Activated T-cell treated with anti-CD3 and anti-CD28 coated beads for 48 hours (primary cell): ENCODE results near the gene THSD8.

Experiments
- DNase-seq: peaks from one replicate; pipeline ENCODE4 v3.0.0-alpha.2; 2020; ENCODE audit warnings: low read depth

THSD8 gene

GRCh38 chr19:12779162-12779993, 22.5 kb upstream of the THSD8 start:
- DNase-seq = no peak

- no peak for DNase-seq
Measured at GRCh38 chr19:12782174-12782423, 19.8 kb upstream of the THSD8 start.

GRCh38 chr19:12782424-12783290, 19.2 kb upstream of the THSD8 start:
- DNase-seq = peak; percentile 89

GRCh38 chr19:12783291-12783848, 18.5 kb upstream of the THSD8 start:
- DNase-seq = no peak

GRCh38 chr19:12783849-12784393, 17.9 kb upstream of the THSD8 start:
- DNase-seq = no peak

- DNase-seq = no peak
Measured at GRCh38 chr19:12784394-12784870, 17.4 kb upstream of the THSD8 start.

GRCh38 chr19:12784871-12785430, 16.9 kb upstream of the THSD8 start:
- DNase-seq = no peak

- DNase-seq = no peak
Measured at GRCh38 chr19:12785431-12786031, 16.3 kb upstream of the THSD8 start.

- no peak for DNase-seq
Measured at GRCh38 chr19:12786141-12786870, 15.6 kb upstream of the THSD8 start.

GRCh38 chr19:12786952-12787351, 14.9 kb upstream of the THSD8 start:
- no peak for DNase-seq

- no peak for DNase-seq
Measured at GRCh38 chr19:12787458-12787857, 14.4 kb upstream of the THSD8 start.

GRCh38 chr19:12788042-12788681, 13.7 kb upstream of the THSD8 start:
- no peak for DNase-seq

- no peak for DNase-seq
Measured at GRCh38 chr19:12788682-12789097, 13.2 kb upstream of the THSD8 start.

GRCh38 chr19:12789098-12789903, 12.6 kb upstream of the THSD8 start:
- DNase-seq = no peak

- DNase-seq = peak; percentile 98
Measured at GRCh38 chr19:12789904-12790619, 11.8 kb upstream of the THSD8 start.

GRCh38 chr19:12790628-12791344, 11.1 kb upstream of the THSD8 start:
- DNase-seq = no peak

- peak; percentile 97 for DNase-seq
Measured at GRCh38 chr19:12791345-12792050, 10.4 kb upstream of the THSD8 start, which contains the start of gene JUNB. JUNB (plus strand) TSS chr19:12791486; CDS start chr19:12791772, 286 bp downstream.
